GM21529 (cell line): Measurements from ENCODE around the gene NMT1.
"Not testable (repeated sequence)": the region's sequence is repeated elsewhere in the genome, so short reads cannot be mapped to it uniquely, and the experiment has no call there.

Experiments used
- ATAC-seq: cut with Tn5 transposase; IDR thresholded peaks from one replicate; pipeline ENCODE4 v1.9.1; 2021; ENCODE audit not compliant: unreplicated experiment

NMT1 gene

GRCh38 chr17:45117848-45118646, 56.9 kb downstream of the NMT1 start:
- no peak for ATAC-seq

GRCh38 chr17:45118691-45119090, 57.6 kb downstream of the NMT1 start:
- no peak for ATAC-seq

DNA sequence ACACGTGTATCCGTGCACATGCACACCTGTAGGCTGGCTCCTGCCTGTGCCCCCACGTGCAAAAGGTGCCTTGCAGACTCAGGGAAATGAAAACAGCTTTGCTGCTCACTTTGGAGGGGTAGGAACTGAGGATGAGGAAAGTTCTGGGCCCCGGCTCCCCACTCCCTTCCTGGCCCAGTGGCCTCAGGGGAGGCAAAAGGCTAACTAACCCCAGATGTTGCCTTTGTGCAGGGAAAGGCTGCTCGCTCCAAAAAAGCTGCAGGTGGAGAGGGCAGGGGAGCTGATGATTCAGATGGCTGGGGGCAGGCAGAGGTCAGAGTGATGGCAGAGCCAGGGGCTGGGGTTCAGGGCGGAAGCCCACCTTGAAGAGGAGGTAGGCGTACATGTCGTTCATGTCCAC, 58.8 kb downstream of the NMT1 start:
- no peak for ATAC-seq

DNA sequence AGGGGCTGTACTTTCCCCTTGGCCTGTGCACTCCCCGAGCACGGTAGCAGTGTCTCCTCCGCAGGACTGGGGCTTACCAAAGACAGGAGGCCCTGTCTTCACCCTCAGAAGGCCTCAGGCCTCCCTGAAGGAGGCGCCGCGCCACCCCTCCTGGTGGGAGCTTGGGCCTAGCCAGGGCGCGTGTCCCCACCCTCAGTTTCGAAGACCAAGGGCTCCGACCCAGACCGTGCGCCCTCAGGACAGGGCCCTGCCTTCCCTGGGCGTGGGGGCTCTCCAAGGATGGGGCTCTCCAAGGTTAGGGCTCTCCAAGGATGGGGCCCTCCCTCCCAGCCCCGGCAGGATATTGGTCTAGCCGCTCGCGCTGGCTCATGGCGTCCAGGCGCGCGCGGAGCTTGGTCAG, 59.4 kb downstream of the NMT1 start:
- no peak for ATAC-seq

- ATAC-seq: no peak
Measured at GRCh38 chr17:45121055-45121454, 59.9 kb downstream of the NMT1 start.

DNA sequence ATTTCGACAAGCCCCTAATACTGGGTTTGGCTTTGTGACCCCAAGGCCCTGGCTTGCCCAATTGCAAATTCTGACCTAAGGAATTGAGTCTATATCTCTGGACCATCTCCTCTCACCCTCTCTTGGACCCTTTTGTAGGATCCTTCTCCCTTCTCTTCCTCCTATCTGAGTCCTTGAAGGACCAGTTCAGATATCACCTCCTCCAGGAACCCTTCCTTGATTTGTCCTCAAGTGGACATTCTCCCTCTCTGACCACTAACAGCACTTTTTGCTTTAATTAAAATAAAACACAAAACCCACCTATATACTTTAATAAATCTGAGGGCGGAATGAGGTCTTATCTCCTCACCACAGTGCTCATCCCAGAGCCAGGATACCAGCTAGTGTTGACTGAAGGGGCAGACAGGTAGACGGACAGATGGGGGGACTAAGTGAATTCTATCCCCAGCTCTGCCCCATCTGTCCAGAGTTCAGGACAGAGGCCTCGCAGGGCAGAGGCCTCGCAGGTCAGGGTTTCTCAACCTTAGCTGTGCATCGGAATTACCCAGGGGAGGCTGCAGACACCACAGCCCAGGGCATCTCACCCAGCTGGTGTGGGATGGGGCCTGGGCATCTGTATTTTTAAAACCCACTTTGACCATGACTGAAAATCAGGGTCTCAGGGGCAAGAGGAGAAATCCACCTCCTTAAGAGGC, 62.1 kb downstream of the NMT1 start:
- no peak for ATAC-seq

GRCh38 chr17:45123930-45124796, 63.0 kb downstream of the NMT1 start:
- no peak for ATAC-seq

DNA sequence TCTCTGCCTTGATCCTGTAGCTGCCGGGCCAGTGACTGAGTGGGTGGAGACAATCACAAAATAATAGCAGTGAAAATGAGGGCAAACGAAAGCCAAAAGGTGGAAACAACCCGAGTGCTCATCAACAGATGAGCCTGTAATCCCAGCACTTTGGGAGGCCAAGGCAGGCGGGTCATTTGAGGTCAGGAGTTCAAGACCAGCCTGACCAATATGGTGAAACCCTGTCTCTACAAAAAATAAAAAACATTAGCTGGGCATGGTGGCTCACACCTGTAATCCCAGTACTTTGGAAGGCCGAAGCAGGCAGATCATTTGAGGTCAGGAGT, 63.6 kb downstream of the NMT1 start:
- ATAC-seq: not testable (repeated sequence)

GRCh38 chr17:45125509-45125908, 64.4 kb downstream of the NMT1 start:
- ATAC-seq: no peak

DNA sequence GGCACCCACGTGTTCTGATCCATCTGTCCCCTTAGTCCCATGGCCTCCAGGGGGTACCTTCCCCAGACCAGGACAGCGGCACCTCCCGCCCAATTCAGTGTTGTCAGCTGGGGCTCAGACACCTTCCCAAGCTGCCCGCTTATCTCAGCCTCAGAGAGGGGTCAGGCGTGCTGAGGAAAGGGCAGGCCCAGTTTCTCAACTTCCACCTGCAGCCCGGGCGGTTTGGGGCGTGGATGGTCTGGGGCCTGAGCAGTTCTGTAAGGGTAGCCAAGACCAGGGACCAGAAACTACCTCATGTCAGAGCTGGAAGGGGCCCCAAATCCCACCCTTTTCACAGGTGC, 66.1 kb downstream of the NMT1 start:
- ATAC-seq: no peak

DNA sequence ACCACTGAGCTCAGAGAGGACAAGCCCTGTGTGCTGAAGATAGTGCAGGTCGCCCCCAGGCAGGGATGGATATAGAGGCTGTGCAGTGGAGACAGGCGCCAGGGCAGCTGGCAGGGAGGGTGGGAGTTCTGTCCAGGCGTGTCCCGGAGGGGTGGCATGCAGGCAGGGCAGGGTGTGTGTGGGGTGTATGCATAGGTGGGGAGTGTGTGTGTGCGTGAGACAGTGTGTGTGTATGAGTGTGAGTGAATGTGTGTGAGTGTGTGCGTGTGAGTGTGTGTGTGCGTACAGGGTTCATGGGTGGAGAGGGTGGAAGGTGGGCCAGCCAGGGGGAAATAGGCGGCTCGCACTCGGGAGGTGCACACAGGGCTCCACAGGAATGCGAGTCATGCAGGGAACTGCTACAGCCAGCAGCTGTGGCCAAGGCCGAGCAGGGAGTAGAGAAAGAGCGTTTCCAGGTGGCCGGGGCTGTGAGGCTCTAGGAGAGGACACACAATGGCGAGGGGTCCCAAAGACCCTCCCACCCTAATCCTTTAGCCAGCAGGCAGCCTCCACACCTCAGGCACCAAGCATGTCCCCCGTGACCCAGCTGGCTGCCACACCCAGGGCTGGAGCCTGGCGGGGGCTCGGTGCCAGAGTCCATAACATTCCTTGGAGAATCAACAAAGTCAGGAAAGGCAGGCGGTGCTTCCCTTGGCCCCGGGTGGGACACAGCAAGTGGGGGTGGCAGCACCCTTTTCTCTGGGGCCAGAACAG, 66.6 kb downstream of the NMT1 start:
- no peak for ATAC-seq

DNA sequence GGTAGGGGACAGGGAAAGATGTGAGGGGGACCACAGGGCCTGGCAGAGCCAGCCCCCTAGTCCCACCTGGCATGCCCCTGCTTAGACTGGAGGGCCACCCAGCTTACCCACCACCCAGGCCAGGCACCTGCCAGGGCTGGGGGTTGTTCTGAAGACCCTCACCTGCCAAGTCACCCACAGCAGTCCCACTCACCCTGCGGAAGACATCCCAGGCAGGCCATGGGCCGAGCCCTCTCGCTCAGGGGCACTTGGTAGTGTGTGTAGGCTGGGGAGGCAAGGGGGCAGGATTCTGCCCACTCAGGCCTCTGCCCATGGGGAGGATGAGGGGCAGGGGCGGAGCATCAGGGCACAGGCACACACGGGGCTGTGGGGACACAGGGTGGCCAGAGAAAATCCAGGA, 67.2 kb downstream of the NMT1 start:
- no peak for ATAC-seq

- ATAC-seq: no peak
Measured at GRCh38 chr17:45128989-45129388, 67.9 kb downstream of the NMT1 start.

DNA sequence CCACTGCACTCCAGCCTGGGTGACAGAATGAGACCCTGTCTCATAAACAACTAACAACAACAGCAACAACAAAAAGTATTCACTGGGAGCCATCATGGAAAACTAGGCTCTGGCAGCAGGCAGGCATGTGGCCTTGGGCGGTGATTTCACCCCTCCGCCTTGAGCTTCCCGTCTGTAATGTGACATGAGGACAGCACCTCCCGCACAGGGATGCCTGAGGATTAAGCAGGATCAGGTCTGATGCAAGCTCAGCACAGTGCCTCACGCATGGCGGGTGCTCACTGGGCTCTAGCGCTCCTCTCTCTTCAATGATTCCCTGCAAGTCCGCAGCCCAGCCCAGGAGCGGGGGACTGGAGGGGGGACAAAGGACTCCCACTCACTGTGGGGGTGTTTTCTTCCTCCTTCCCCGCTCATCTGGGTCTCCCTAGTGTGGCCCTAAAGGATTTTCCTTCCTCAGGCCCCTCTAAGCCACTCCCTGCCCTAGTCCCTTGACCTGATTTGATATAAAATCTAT, 68.4 kb downstream of the NMT1 start:
- no peak for ATAC-seq

DNA sequence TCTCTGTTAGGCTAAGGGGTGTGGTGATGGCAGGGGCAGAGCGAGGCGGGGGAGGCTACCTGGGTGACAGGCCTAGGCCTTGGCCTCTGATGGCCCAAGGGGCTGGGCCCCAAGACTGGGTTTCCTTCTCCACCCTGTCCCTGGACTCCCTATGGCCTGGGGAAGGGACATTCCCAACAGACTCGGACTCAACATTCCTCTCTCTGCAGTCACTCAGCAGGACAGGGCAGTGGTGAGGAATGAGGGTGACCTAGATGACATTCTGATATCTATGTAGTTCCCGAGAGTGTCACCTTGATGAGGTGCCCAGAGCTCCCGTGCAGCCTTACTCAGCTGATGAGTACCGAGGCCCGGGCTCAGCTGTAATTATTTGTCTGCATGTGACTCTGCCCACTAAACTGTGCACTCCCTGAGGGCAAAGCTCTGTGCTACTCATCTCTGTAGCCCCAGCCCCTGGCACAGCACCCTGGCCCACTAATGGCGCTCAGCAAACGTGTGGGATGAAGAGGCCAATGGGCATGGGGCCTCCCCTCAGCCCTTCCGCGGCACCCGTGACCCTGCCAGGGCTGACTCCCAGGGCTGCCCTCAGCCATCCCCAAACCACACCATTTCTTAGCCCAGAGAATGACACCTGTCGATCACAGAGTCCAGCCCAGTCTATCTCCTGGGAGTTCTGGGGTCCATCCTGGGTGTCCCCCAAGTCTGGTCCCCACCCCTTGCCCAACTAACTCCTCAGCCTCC, 69.0 kb downstream of the NMT1 start:
- no peak for ATAC-seq

- ATAC-seq: no peak
Measured at GRCh38 chr17:45130681-45131615, 69.8 kb downstream of the NMT1 start.

GRCh38 chr17:45131616-45132319, 70.7 kb downstream of the NMT1 start:
- ATAC-seq: no peak

DNA sequence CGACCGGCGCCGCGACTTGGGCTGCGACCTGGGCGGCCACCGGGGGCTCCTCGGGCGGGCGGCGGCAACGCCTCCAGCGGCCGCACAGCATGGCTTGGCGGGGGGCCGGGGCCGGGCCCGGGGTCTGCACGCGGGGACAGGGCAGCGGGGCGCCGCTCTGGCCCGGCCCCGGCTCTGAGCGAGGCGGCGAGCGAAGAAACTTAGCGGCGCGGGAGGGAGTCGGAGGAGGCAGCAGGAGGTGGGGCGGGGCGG, 71.1 kb downstream of the NMT1 start, which contains the start of gene PLCD3:
TSS of gene PLCD3 (minus strand) at position 196 of the 252 bp plus-strand sequence. CDS start at position 91, 105 bp downstream.
- ATAC-seq: no peak
